Memory B cell (primary cell): ENCODE results near the gene ACSL5.

Experiments used
- ATAC-seq: fragments of 150-1000 bp; cut with Tn5 transposase; 2 replicates; pipeline ENCODE4 v1.10.0; 2021; ENCODE audit warnings: low read depth, mild to moderate bottlenecking, moderate library complexity
- DNase-seq, 2 donors: peaks; one replicate each; pipeline ENCODE4 v3.0.0; 2022; ENCODE audit warnings: low spot score in 2 of 2
- H3K27ac Mint-ChIP-seq: one replicate; pipeline ENCODE4 v1.8.0; 2022; ENCODE audit warnings: mild to moderate bottlenecking, moderate library complexity, mixed read lengths
- H3K27me3 Mint-ChIP-seq: one replicate; pipeline ENCODE4 v1.8.0; 2022; ENCODE audit warnings: mixed read lengths
- H3K36me3 Mint-ChIP-seq: one replicate; pipeline ENCODE4 v1.8.0; 2022; ENCODE audit warnings: mild to moderate bottlenecking, mixed read lengths
- H3K4me1 Mint-ChIP-seq: one replicate; pipeline ENCODE4 v1.8.0; 2022; ENCODE audit warnings: mixed read lengths
- H3K4me3 Mint-ChIP-seq: one replicate; pipeline ENCODE4 v1.8.0; 2022; ENCODE audit warnings: mild to moderate bottlenecking, moderate library complexity, mixed read lengths
- H3K9me3 Mint-ChIP-seq: one replicate; pipeline ENCODE4 v1.8.0; 2022; ENCODE audit warnings: mixed read lengths

Gene ACSL5

GRCh38 chr10:112343056-112343806 lies 30.7 kb upstream of the ACSL5 start:
- H3K4me1 Mint-ChIP-seq: no peaks in the 10 kb centered on the region
- H3K27ac Mint-ChIP-seq: no peak overlapping the region

DNA sequence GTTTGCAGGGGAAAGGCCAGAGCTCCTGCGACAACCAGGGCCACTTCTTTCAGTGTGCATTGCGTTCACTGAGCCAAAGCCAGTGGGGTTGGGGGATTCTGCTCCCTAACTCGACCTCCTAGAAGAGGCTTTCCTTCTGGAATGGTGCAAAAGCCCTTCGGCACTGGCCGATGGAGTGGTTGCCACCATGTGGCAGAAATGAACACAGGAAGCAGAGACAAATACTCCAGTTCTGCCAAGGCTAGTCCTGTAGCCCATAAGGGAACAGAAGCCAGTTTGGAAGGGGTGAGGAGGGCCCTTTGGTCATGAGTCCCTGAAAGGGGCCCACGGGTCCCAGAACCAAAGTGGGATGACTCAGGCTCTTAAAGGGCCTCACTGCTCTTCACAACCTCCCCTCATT lies 29.7 kb upstream of the ACSL5 start:
- Mint-ChIP-seq H3K36me3 (peaks cover 2% of the 10 kb centered on the region), H3K4me1 (no peaks in the 10 kb centered on the region), H3K27ac (no peak overlapping the region), H3K4me3 (no peak overlapping the region), H3K9me3 (no peaks in the 10 kb centered on the region), H3K27me3 (peaks cover 2% of the 10 kb centered on the region)
- ATAC-seq (no peak), DNase-seq (no peak)

More at GRCh38 chr10:112343056-112343806, 30.7 kb upstream of the ACSL5 start:
- Mint-ChIP-seq H3K27me3 (peaks cover 2% of the 10 kb centered on the region), H3K4me3 (no peak overlapping the region), H3K9me3 (no peaks in the 10 kb centered on the region), H3K36me3 (peaks cover 2% of the 10 kb centered on the region)
- ATAC-seq (no peak), DNase-seq (no peak)

DNA sequence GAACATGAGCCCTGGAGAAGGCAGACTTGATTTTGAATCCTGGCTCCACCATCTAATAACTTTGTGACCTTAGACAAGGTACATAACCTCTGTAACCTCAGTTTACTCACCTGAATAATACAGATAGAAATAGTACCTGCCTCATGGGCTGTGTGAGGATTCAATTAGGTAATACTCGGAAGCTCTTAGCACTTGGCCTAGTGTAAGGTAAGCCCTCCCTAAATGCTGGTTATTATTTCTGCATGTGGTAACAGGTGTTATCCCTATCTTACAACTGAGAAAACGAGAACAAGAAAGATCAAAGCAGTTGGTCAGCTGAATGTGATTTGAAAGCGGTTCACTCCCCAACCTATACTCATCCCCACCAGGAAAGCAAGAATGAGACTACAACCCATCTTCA lies 28.7 kb upstream of the ACSL5 start:
- DNase-seq (no peak), ATAC-seq (no peak)
- peaks cover 2% of the 10 kb centered on the region for H3K27me3 Mint-ChIP-seq
- H3K27ac Mint-ChIP-seq: no peak overlapping the region
- no peaks in the 10 kb centered on the region for H3K4me1 Mint-ChIP-seq
- H3K9me3 Mint-ChIP-seq: no peaks in the 10 kb centered on the region
- peaks cover 2% of the 10 kb centered on the region for H3K36me3 Mint-ChIP-seq
- no peak overlapping the region for H3K4me3 Mint-ChIP-seq

GRCh38 chr10:112345743-112346142 lies 28.2 kb upstream of the ACSL5 start:
- no peak for DNase-seq
- H3K27ac Mint-ChIP-seq: no peak overlapping the region
- no peaks in the 10 kb centered on the region for H3K9me3 Mint-ChIP-seq
- H3K4me3 Mint-ChIP-seq: no peak overlapping the region
- peaks cover 2% of the 10 kb centered on the region for H3K27me3 Mint-ChIP-seq
- no peak for ATAC-seq
- H3K36me3 Mint-ChIP-seq: peaks cover 2% of the 10 kb centered on the region
- H3K4me1 Mint-ChIP-seq: no peaks in the 10 kb centered on the region

- H3K4me3 Mint-ChIP-seq: no peak overlapping the region
- peaks cover 2% of the 10 kb centered on the region for H3K27me3 Mint-ChIP-seq
- no peak for DNase-seq
- H3K36me3 Mint-ChIP-seq: peaks cover 2% of the 10 kb centered on the region
- H3K4me1 Mint-ChIP-seq: no peaks in the 10 kb centered on the region
- H3K9me3 Mint-ChIP-seq: no peaks in the 10 kb centered on the region
- ATAC-seq: no peak
- H3K27ac Mint-ChIP-seq: no peak overlapping the region
These were observed 27.1 kb upstream of the ACSL5 start for GRCh38 chr10:112346774-112347173.

- Mint-ChIP-seq H3K27me3 (peaks cover 2% of the 10 kb centered on the region), H3K36me3 (peaks cover 2% of the 10 kb centered on the region), H3K27ac (no peak overlapping the region), H3K4me1 (no peaks in the 10 kb centered on the region), H3K4me3 (no peak overlapping the region), H3K9me3 (no peaks in the 10 kb centered on the region)
- ATAC-seq (no peak), DNase-seq (no peak)
These were observed 25.9 kb upstream of the ACSL5 start for GRCh38 chr10:112347709-112348671.

DNA sequence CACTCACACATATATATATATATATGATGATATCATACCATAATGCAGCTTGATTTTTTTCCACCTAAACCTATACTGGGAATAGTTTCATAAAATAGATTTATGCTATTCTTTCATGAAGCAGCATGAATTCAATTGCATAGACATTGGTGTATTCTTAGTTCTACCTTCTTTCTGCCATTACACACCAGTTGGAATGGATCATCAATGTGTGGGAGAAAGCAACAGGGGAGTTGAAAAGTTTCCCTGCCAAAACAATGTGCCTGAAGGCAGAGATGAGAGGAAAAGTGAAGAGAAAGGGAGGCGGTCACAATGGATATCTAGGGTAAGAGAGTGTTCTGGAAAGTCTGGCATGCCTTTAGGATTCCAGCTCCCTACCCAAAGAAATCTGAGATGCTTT lies 25.2 kb upstream of the ACSL5 start:
- Mint-ChIP-seq H3K36me3 (peaks cover 2% of the 10 kb centered on the region), H3K4me1 (no peaks in the 10 kb centered on the region), H3K4me3 (no peak overlapping the region)

DNA sequence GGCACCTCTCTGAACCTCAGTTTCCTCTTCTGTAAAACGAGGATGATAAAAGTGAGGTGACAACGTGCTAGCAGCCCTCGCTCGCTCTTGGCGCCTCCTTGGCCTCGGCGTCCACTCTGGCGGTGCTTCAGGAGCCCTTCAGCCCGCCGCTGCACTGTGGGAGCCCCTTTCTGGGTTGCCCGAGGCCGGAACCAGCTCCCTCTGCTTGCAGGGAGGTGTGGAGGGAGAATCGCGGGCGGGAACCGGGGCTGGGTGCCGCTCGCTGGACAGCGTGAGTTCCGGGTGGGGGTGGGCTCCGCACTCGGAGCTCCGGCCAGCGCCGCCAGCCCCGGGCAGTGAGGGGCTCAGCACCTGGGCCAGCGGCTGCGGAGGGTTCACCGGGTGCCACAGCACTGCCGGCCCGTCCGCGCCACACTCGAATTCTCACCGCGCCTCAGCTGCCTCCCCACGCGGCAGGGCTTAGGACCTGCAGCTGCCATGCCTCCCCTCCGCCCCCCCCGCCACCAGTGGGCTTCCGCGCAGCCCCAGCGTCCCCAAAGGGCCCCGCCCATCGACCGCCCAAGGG lies 24.3 kb upstream of the ACSL5 start:
- no peak for ATAC-seq
- H3K27me3 Mint-ChIP-seq: peaks cover 2% of the 10 kb centered on the region
- H3K9me3 Mint-ChIP-seq: no peaks in the 10 kb centered on the region

More for the DNA sequence above, 25.2 kb upstream of the ACSL5 start:
- no peak for ATAC-seq
- H3K27me3 Mint-ChIP-seq: peaks cover 2% of the 10 kb centered on the region
- H3K27ac Mint-ChIP-seq: no peak overlapping the region
- no peaks in the 10 kb centered on the region for H3K9me3 Mint-ChIP-seq
- DNase-seq: no peak

DNA sequence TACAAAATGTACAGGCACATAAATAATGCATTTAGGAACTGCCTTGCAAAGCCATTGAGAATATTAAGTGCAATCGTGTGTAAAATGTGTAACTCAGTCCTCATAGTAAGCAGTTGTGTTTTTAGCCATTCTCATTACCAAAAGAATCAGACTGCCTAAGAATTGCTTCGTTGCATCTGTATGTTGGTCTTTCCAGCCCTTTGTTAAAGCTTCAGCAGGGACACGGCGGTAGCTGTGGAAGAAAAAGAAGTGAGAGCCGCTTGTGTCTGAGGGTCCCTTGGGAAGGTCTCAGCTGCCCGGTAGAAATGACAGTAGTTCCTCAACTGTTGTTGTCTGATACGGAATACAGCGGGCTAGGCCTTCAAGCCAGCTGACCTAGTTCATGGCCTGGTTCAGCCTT lies 22.8 kb upstream of the ACSL5 start:
- DNase-seq: no peak
- H3K4me1 Mint-ChIP-seq: no peaks in the 10 kb centered on the region
- H3K27ac Mint-ChIP-seq: no peak overlapping the region
- H3K27me3 Mint-ChIP-seq: peaks cover 2% of the 10 kb centered on the region
- peaks cover 2% of the 10 kb centered on the region for H3K36me3 Mint-ChIP-seq
- no peaks in the 10 kb centered on the region for H3K9me3 Mint-ChIP-seq
- no peak for ATAC-seq
- no peak overlapping the region for H3K4me3 Mint-ChIP-seq

More for the DNA sequence above, 24.3 kb upstream of the ACSL5 start:
- DNase-seq: no peak
- Mint-ChIP-seq H3K36me3 (peaks cover 2% of the 10 kb centered on the region), H3K4me1 (no peaks in the 10 kb centered on the region), H3K27ac (no peak overlapping the region), H3K4me3 (no peak overlapping the region)

DNA sequence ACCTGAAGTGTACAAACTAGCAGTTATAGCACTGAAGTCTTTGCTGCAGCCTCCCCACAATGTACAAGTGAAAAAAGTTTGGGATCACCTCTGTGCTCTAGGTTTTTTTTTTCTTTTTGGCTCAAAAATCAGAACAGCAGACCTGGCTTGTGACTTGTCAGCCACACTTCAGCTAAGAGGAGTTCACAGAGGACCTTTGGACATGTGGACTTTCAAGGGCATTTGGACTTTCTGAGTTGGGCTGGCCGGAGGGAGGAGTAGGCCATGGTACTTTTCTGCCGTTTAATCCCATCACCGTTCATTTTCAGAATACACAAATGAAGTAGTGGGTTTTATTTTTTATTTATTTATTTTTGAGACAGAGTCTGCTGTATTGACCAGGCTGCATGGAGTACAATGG lies 21.9 kb upstream of the ACSL5 start:
- ATAC-seq: no peak
- DNase-seq: no peak
- peaks cover 2% of the 10 kb centered on the region for H3K27me3 Mint-ChIP-seq
- no peaks in the 10 kb centered on the region for H3K9me3 Mint-ChIP-seq
- H3K4me3 Mint-ChIP-seq: no peak overlapping the region
- H3K36me3 Mint-ChIP-seq: peaks cover 2% of the 10 kb centered on the region
- H3K4me1 Mint-ChIP-seq: no peaks in the 10 kb centered on the region
- no peak overlapping the region for H3K27ac Mint-ChIP-seq

DNA sequence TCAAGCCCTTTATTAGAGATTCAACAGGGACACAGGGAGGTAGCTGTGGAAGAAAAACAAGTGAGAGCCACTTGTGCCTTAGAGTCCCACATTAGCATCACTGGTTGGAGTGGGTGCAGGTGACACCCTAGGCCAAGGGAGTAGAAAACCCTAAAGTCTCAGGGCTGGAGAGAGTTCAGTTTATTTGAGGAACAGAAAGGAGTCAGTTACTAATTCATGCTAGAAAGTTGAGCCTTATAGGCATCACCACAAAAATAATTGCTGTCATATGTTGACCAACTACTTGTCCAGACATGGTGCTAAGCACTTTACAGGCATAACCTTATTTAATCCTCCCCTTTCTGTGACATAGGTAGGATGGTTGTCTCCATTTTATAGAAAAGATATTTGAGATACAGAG lies 20.9 kb upstream of the ACSL5 start:
- Mint-ChIP-seq H3K9me3 (no peaks in the 10 kb centered on the region), H3K36me3 (no peaks in the 10 kb centered on the region), H3K27ac (no peak overlapping the region), H3K27me3 (no peaks in the 10 kb centered on the region), H3K4me3 (no peak overlapping the region), H3K4me1 (no peaks in the 10 kb centered on the region)
- DNase-seq (no peak), ATAC-seq (no peak)

GRCh38 chr10:112356686-112357085 lies 17.2 kb upstream of the ACSL5 start:
- no peaks in the 10 kb centered on the region for H3K9me3 Mint-ChIP-seq
- H3K27ac Mint-ChIP-seq: no peak overlapping the region
- H3K36me3 Mint-ChIP-seq: no peaks in the 10 kb centered on the region
- H3K4me3 Mint-ChIP-seq: no peak overlapping the region
- no peak for ATAC-seq
- no peaks in the 10 kb centered on the region for H3K4me1 Mint-ChIP-seq
- H3K27me3 Mint-ChIP-seq: no peaks in the 10 kb centered on the region
- DNase-seq: no peak

GRCh38 chr10:112359606-112360307 lies 14.2 kb upstream of the ACSL5 start:
- H3K27ac Mint-ChIP-seq: no peak overlapping the region
- H3K9me3 Mint-ChIP-seq: no peaks in the 10 kb centered on the region
- DNase-seq: no peak
- no peaks in the 10 kb centered on the region for H3K27me3 Mint-ChIP-seq
- H3K4me3 Mint-ChIP-seq: no peak overlapping the region
- H3K4me1 Mint-ChIP-seq: no peaks in the 10 kb centered on the region
- H3K36me3 Mint-ChIP-seq: no peaks in the 10 kb centered on the region
- no peak for ATAC-seq
